ENCODE measurements around the gene WWOX. TPM values are rescaled to one million over a fixed set of nuclear protein-coding genes. Genes with fewer than 3 reads are reported as not detected.

WWOX gene
- total RNA-seq, 4 donors from 2014 or later, result 76.8 to 102 (median 83.6) TPM

DNA sequence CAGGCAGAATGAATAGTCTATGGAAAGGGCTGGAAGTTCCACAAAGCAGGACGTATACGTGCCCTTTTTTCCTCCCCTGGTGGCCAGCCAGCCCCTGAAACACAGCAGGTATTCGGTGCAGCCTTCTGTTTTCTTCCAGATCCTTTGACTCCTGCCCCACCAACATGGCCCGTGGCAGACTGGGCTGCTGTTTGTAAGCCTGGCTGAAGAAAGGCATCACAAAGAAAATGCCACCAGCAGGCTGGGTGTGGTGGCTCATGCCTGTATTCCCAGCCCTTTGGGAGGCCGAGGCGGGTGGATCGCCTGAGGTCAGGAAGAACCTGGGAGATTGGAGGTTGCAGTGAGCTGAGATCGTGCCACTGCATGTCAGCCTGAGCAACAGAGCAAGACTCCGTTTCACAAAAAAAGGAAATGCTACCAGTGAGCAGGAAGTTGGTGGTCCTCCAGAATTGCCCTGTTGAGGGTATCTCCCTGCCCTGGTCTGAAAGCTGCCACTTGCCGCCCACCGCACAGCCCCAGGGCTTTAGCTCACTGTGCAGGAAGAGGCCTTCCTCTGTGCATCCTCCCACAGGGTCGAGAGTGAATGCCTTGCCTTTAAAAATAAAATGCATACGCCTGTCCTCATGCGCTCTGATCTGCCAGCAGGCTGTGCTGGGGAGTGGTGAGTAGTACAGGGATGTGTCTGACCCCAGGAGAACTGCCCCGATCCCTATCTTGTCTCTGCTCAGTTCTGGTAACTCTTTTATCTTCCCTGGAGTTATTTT lies 913.4 kb downstream of the WWOX start:
- Histone ChIP-seq H3K4me1 (no peaks in the 10 kb centered on the region), H3K27me3 (no peaks in the 10 kb centered on the region), H3K27ac (no peak overlapping the region), H3K9me3 (no peaks in the 10 kb centered on the region), H3K4me3 (no peak overlapping the region), H3K36me3 (no peaks in the 10 kb centered on the region)
- no peak for TF ChIP-seq CTCF (IDR thresholded peaks at IDR 0.05)
- TF ChIP-seq EP300 (IDR thresholded peaks at IDR 0.05), result no peak
- no peak for TF ChIP-seq POLR2A (IDR thresholded peaks at IDR 0.05)
- DNase-seq (ENCODE audit: low spot score in 2 of 2), result no peak
- WGBS, 2 donors, result 76 to 79% methylated on average over 15 of the region's 15 CpGs

DNA sequence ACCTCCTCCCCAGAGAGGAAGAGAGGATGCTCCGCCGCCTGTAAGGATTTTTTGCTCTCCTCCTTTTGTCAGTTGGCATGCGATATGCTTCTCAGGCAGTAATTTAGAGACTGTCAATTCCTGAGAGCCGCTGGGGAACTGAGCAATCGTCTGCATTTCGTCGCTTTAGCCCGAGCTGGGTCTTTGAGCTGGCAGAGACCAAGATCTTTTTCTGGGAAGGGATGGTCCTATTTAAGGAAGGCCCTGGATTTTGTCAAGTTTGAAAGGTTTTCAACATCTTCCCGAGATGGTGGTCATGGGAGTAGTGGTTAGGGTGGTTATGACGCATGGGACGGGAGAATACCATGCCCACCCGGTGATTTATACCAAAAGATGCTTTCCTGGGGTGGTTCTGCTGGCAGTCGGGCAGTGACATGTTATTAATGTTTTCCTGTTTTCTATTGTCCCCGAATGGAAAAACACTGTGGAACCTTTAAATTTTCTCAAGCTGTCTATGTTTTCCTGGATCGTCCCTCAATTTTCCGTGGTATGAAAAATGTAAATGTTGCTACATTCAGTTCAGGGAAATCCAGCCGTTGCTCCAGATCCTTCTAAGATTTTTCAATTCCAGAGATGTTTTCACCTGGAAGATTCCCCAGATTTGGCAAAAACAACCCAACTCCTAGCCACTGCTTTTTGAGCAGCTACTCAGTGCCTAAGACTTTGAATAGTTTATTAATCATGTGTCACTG lies 914.6 kb downstream of the WWOX start:
- no peaks in the 10 kb centered on the region for H3K27me3 ChIP-seq
- 87% methylated on average over 17 of the region's 17 CpGs for WGBS, 2 donors
- no peak overlapping the region for H3K27ac ChIP-seq
- no peaks in the 10 kb centered on the region for H3K4me1 ChIP-seq
- no peaks in the 10 kb centered on the region for H3K9me3 ChIP-seq
- no peaks in the 10 kb centered on the region for H3K36me3 ChIP-seq
- no peak overlapping the region for H3K4me3 ChIP-seq
- no peak for DNase-seq (ENCODE audit: low spot score in 2 of 2)
- no peak for TF ChIP-seq CTCF (IDR thresholded peaks at IDR 0.05)

DNA sequence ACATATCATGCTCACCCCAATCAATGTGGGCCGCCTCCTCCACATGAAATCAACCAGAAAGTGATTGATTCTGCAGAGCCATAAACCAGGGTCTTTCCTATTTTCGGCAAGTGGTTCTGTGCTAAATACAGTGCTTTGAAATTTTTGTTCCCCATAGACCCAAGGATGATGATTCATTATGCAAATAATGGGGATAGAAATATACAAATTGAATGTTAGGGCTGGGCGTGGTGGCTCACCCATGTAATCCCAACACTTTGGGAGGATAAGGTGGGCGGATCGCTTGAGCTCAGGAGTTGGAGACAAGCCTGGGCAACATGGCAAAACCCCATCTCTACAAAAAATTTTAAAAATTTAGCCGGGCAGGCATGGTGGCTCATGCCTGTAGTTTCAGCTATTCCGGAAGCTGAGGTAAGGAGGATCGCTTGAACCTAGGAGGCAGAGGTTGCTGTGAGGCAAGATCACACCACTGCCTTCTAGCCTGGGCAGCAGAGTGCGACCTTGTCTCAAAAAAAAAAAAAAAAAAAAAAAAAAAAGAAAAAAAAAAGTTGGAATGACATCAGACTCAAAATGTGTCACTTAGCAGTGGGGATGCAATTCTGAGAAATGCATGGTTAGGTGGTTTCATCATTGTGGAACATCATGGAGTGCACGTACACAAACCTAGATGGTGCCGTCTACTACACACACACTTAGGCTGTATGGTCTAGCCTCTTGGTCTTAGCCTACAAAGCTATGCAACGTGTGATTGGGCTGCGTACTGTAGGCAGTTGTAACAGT lies 919.4 kb downstream of the WWOX start:
- no peaks in the 10 kb centered on the region for H3K9me3 ChIP-seq
- no peaks in the 10 kb centered on the region for H3K4me1 ChIP-seq
- DNase-seq (ENCODE audit: low spot score in 2 of 2), result no peak
- no peak for TF ChIP-seq POLR2A (IDR thresholded peaks at IDR 0.05)
- no peak for TF ChIP-seq EP300 (IDR thresholded peaks at IDR 0.05)
- no peak for TF ChIP-seq CTCF (IDR thresholded peaks at IDR 0.05)
- no peak overlapping the region for H3K27ac ChIP-seq
- H3K36me3 ChIP-seq, result no peaks in the 10 kb centered on the region
- H3K27me3 ChIP-seq, result no peaks in the 10 kb centered on the region
- no peak overlapping the region for H3K4me3 ChIP-seq
- WGBS, 2 donors, result 93 to 94% methylated on average over 13 of the region's 13 CpGs

- TF ChIP-seq EP300 (IDR thresholded peaks at IDR 0.05), result no peak
- TF ChIP-seq POLR2A (IDR thresholded peaks at IDR 0.05), result no peak
- TF ChIP-seq CTCF (IDR thresholded peaks at IDR 0.05), result no peak
- no peak overlapping the region for H3K27ac ChIP-seq
- H3K27me3 ChIP-seq, result no peaks in the 10 kb centered on the region
- H3K4me1 ChIP-seq, result no peaks in the 10 kb centered on the region
- WGBS, 2 donors, result 34 to 45% methylated on average over 3 of the region's 3 CpGs
- no peak for DNase-seq (ENCODE audit: low spot score in 2 of 2)
- H3K4me3 ChIP-seq, result no peak overlapping the region
- no peaks in the 10 kb centered on the region for H3K9me3 ChIP-seq
- H3K36me3 ChIP-seq, result no peaks in the 10 kb centered on the region
These were observed 920.0 kb downstream of the WWOX start for GRCh38 chr16:79019431-79019830.
